Activated gamma-delta T cell treated with anti-CD3 and anti-CD28 coated beads, Interleukin-2, amount 50 U/mL, for 16 hours (primary cell): ENCODE data around the gene ADGRF5.
"Not testable (repeated sequence)": the region's sequence is repeated elsewhere in the genome, so short reads cannot be mapped to it uniquely, and the experiment has no call there.

ENCODE experiments used
- DNase-seq: peaks from one replicate; pipeline ENCODE4 v3.0.0-alpha.2; 2020; ENCODE audit warnings: low read depth

ADGRF5 gene

DNA sequence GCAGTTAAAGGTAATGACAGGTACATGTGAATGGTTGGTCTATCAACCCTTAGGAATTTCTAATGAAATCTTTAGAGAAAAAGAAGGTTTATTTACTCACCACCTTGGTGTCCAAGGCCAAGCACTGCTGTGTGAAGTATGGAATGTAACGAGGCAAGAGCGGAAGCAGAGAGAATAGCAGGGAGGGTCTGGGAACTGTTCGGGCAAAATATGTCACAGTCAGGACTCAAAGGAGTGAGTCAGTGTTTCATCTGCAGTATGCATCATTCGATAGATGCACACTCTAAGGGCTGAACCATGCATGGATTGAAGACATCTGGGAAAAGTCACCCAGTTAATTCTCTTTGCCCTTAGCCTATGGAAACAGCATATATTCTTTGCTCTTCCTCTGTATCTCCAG lies 33.2 kb downstream of the ADGRF5 start:
- no peak for DNase-seq

DNA sequence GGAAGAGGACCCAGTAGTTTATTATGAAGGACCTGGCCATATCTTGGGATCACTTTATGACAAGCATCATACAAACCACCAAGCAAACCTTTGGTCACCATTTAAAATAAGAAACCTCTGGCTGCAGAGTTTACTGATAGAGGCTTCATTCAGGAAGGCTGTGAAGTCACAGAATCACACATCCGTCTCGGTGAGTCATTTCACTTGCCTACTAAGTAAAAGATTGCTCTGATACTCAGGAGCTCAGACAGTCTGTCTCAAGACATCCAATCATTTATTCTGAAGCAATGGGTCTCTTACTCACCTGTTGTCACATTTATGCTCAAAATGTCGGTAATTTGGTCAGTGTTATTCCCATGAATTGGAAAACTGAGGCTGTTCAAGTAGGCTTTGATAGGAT lies 33.7 kb downstream of the ADGRF5 start:
- DNase-seq = no peak

GRCh38 chr6:46882645-46883044 lies 39.1 kb downstream of the ADGRF5 start:
- no peak for DNase-seq

DNA sequence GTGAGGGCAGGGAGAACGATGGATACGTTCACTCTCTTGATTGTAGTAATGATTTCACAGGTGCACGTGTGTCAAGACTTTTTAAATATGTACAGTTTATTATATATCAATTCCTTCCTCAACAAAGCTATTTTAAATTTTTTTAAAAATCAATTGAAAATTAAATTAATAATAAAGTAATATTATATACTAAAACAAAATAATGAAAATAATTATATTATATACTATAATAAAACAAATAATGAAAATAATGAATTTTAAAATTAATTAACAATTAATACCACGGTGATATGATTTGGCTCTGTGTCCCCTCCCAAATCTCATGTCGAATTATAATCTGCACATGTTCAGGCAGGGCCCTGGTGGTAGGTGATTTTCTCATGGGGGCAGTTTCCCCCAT lies 42.7 kb downstream of the ADGRF5 start:
- no peak for DNase-seq

DNA sequence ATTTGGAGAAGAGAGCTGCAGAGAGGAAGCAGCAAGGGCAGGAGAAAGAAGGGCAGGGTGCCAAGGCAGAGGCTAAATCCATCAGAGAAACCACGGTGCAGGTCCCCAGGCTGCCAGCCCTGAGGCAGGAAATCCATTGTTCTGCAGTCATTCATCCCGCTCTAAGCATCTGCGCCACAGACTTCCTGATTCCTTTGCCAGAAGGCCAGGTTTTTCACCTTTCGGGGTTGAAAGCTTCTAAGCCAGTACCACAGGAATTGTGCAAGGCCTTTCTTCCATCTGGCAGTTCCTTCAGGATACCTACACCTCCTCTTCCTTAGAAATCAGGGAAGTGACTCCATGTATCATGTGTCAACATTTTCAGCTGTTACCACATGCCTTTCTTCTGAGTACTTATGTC lies 45.6 kb downstream of the ADGRF5 start:
- no peak for DNase-seq

GRCh38 chr6:46867411-46867810 lies 54.3 kb downstream of the ADGRF5 start:
- no peak for DNase-seq

DNA sequence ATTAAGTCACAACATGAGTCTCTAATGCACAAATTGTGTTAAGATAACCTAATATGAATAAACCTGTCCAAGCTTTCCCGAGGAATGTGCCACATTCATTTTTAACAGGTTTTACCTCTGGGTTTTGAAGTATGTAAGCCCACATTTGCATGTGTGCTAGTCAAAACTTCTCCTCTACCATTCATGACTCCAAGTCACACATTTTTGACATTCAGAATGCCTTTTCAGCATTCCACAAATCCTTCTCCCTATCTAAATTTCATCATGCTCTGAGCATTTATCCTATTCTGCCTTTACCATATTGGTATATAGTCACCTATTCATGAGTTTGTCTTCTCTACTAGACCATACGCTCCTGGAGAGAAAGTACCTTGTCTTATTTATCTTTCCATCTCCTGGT lies 56.5 kb downstream of the ADGRF5 start:
- no peak for DNase-seq

DNA sequence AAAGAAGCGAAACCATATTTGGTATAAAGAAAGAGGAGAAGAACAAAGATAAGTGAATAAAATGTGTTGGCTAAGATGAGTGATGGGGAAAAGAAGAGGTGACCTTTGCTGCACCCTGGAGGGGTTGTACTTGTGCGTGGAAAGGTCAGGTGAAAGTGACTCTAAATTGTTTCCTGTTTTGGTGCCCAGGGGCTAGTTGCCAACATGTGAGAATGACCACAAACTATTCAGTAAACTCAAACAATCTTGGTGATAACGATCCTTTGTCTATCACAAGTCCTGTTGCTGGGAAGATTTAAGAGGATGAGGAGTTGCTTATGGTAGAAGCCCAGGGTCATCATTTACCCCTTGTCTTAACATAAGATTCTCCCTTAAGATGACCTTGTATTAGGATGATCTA lies 57.9 kb downstream of the ADGRF5 start:
- no peak for DNase-seq

DNA sequence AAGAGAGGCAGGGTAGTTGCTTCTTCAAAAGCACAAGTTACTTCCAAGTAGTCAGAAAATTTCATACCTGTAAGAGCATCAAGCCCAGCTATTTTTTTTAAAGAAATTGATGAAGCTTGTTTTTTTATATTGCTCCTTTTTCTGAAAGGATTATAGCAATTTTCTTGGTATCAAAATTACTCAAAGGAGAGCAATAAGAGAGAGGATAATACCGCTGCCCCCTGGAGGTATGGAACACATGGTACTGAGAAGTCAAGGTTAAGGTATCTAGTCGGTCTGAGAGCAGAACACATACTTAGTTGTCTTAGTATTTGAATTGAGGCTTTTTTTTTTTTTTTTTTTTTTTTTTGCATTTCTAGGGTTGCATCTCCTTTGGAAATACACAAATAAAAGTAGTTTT lies 59.4 kb downstream of the ADGRF5 start:
- DNase-seq = no peak

DNA sequence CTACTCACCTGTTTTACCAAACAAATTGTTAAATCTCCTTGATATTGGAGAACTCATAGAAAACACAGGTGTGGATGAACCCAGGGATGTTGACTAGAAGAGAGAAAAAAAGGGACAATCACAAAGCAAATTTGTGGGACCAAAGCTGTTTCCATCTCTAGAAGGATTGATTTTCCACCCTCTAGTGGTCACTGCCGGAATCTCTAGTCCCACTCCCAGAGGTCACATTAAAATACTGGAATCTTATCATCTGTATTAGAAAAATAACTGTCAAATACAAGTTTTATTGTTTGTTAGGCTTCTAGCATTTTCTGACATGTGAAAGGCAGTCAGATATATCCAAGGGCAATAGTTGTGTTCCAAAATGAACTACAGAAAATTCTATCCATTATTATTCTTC lies 65.8 kb downstream of the ADGRF5 start:
- peak; percentile 7 for DNase-seq

- DNase-seq = not testable (repeated sequence)
Observed at GRCh38 chr6:46851576-46851975, 70.2 kb downstream of the ADGRF5 start.

DNA sequence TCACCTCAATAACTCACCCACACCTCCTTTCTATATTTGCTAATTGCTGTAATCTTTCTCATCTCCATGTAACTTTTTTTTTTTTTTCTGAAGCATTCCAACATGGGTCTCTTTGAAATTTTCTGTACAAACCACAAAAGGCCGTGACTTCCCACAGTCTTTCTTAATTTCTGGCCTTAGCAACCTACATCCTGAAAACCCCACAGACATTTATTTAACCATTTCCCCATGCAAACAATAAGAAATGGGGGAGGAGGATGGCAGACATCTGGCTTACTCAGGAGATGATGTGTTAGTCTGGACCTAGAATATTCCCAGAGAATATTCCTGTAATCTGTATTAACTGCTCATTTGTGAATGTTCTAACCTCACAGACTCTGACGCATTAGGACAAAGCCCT lies 70.9 kb downstream of the ADGRF5 start:
- DNase-seq = no peak

DNA sequence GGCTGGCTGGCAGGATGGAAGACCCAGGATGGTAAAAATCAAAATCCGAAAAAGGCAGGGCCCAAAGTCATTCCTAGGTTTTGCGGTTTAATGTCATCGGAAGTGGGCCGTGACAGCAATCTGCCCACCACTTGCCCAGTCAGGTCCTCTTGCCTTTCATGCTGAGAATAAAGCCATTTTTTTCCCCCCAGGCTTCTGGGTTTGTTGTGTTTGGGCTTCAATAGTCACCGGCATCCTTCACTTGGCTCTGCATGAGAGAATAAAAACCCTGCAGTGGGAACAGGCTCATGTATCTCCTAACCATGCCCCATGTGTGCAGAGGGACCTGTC lies 72.4 kb downstream of the ADGRF5 start:
- DNase-seq = no peak

GRCh38 chr6:46848684-46849360 lies 72.9 kb downstream of the ADGRF5 start:
- DNase-seq = peak; percentile 28

DNA sequence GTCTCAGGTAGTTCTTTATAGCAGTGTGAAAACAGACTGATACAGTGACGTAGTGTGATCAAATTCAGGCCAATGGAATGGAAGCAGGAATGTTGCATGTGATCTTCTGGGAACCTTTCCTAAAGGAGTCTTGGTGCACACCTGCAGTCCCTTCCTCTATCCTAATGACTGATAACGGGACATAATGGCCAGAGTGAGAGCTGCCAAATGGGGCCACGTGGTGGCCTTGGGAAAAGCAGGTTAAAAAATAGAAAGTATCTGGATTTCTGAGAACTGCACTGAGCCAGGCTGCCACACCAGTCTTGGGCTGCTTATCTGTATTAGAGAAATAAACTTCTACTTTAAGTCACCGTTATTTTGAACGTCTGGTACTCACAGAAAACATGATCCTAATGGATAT lies 76.6 kb downstream of the ADGRF5 start:
- no peak for DNase-seq

GRCh38 chr6:46842252-46842846 lies 79.4 kb downstream of the ADGRF5 start:
- not testable (repeated sequence) for DNase-seq

DNA sequence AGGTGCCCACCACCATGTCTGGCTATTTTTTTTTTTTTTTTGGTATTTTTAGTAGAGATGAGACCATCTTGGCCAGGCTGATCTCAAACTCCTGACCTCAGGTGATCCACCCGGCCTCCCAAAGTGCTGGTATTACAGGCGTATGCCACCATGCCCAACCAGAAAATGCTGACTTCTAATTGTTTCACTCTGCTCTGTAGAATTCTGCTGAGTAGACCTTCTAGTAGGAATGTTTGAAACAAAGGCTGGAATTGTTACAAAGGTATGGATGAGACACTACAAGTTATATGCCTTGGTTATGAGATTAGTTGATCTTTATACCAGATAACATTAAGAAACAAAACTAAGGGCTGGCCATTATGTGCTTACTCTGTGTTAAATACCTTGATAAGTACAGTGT lies 83.7 kb downstream of the ADGRF5 start:
- no peak for DNase-seq

DNA sequence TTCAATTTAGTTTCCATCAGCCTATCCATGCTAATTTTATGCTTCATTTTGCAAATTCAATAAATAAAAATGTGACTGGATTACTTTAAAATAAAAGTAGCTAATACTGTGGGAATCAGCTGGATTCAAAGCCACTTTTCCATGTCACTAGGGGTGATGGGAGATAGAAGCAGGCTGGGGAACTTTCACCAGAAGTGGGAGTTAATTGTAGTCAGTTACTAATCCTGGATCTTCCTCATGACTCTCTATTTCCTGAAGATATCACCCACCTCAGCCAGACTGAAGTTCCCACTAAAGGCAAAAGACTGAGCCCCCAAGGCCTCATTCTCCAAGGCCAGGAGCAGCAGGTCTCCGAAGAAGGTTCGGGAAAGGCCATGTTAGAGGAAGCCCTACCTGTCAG lies 86.7 kb downstream of the ADGRF5 start:
- DNase-seq = not testable (repeated sequence)

- DNase-seq = not testable (repeated sequence)
Observed at GRCh38 chr6:46834257-46834916, 87.4 kb downstream of the ADGRF5 start.

DNA sequence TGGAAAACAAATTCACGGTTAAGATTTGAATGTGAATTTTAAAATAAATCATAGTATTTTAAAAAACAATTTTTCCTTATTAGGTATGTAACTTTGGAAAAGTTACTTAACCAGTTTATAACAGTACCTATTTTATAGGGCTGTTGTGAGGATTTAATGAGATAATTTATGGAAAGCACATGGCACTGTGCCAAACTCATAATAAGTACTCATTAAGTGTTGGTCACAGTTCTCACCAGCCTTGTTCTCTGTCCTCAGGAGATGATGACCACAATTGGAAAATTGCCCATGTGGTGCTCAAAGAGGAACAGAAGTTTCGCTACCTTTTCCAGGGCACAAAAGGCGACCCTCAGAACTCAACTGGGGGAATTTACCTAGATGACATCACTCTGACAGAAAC lies 88.9 kb downstream of the ADGRF5 start:
- DNase-seq = no peak

- DNase-seq = no peak
Observed at GRCh38 chr6:46828939-46829338, 92.8 kb downstream of the ADGRF5 start.

GRCh38 chr6:46821458-46821881 lies 100.3 kb downstream of the ADGRF5 start:
- no peak for DNase-seq

- no peak for DNase-seq
Observed at GRCh38 chr6:46819561-46819960, 102.2 kb downstream of the ADGRF5 start.

GRCh38 chr6:46816626-46817025 lies 105.1 kb downstream of the ADGRF5 start:
- no peak for DNase-seq
